ENCODE measurements around the gene PPEF1. TPM values are rescaled to one million over a fixed set of nuclear protein-coding genes. Genes with fewer than 3 reads are reported as not detected.
"Not testable (repeated sequence)": the region's sequence is repeated elsewhere in the genome, so short reads cannot be mapped to it uniquely, and the experiment has no call there.

Gene PPEF1
- total RNA-seq, 1 experiment from 2014 or later, result not detected

- Histone ChIP-seq H2AFZ (ENCODE audit: low read length) (no peak overlapping the region), H3K9me3 (ENCODE audit: low read length) (no peaks in the 10 kb centered on the region)
Measured at GRCh38 chrX:18757956-18758932, 50.8 kb downstream of the PPEF1 start.

DNA sequence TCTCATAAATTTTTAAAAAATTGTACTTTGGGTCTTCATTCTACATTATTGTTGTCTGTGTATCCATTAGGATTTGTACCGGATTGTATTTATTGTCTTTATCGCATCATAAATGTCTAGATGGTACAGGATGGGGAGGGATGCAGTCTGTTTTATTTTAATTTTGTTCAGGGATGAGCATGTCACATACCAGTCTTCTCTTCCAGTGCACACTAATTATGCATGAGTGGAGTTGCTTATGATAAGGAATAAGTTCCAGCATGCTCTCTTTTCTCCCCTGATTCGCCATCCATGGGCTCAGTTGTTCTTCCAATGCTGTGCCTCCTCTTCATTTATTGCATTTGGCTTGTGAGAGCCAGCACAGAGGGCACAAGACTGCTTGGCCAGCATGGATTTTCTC lies 54.3 kb downstream of the PPEF1 start:
- no peaks in the 10 kb centered on the region for H3K79me2 ChIP-seq (ENCODE audit: low read length)
- H3K27ac ChIP-seq (ENCODE audit: low read length), result no peak overlapping the region
- H4K20me1 ChIP-seq (ENCODE audit: insufficient read depth, low read depth, low read length), result no peaks in the 10 kb centered on the region
- no peak overlapping the region for H2AFZ ChIP-seq (ENCODE audit: low read length)
- no peaks in the 10 kb centered on the region for H3K4me1 ChIP-seq (ENCODE audit: low read length)
- H3K4me3 ChIP-seq (ENCODE audit: low read length), result no peak overlapping the region
- no peaks in the 10 kb centered on the region for H3K9me2 ChIP-seq (replicated peaks; ENCODE audit: insufficient read depth, low read length)
- H3K9me3 ChIP-seq (ENCODE audit: low read length), result no peaks in the 10 kb centered on the region
- no peaks in the 10 kb centered on the region for H3K36me3 ChIP-seq (ENCODE audit: insufficient read depth, low read length)
- no peak for DNase-seq
- no peaks in the 10 kb centered on the region for H3K27me3 ChIP-seq (ENCODE audit: low read length)
- no peak overlapping the region for H3K4me2 ChIP-seq (ENCODE audit: low read depth, low read length, poor library complexity, severe bottlenecking)
- H3K9ac ChIP-seq (ENCODE audit: low read length), result no peak overlapping the region

More at GRCh38 chrX:18757956-18758932, 50.8 kb downstream of the PPEF1 start:
- no peaks in the 10 kb centered on the region for H4K20me1 ChIP-seq (ENCODE audit: insufficient read depth, low read depth, low read length)
- no peaks in the 10 kb centered on the region for H3K27me3 ChIP-seq (ENCODE audit: low read length)
- H3K4me3 ChIP-seq (ENCODE audit: low read length), result no peak overlapping the region
- no peaks in the 10 kb centered on the region for H3K9me2 ChIP-seq (replicated peaks; ENCODE audit: insufficient read depth, low read length)
- DNase-seq, result no peak
- no peak overlapping the region for H3K27ac ChIP-seq (ENCODE audit: low read length)
- no peaks in the 10 kb centered on the region for H3K36me3 ChIP-seq (ENCODE audit: insufficient read depth, low read length)
- H3K79me2 ChIP-seq (ENCODE audit: low read length), result no peaks in the 10 kb centered on the region
- no peaks in the 10 kb centered on the region for H3K4me1 ChIP-seq (ENCODE audit: low read length)
- H3K9ac ChIP-seq (ENCODE audit: low read length), result no peak overlapping the region
- H3K4me2 ChIP-seq (ENCODE audit: low read depth, low read length, poor library complexity, severe bottlenecking), result no peak overlapping the region

DNA sequence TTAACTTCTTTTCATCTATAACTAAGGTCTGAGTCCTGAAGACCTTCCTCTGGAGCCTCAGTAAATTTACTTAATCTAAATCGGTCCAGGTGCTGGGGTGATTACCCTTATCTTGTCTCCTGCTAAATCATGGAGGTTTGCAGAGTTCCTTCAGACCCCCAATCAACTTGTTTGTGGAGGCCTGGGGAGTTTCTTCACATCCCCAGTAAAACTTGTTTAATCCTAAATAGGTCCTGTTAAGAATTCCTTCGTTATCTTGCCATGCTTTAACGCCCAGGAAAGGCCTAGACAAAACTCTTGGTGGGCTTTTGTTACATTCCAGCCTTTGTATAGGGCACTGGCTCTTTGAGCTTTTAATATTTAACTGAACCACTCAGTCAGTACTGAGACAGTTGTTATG lies 55.7 kb downstream of the PPEF1 start:
- not testable (repeated sequence) for H3K9ac ChIP-seq (ENCODE audit: low read length); H3K27me3 ChIP-seq (ENCODE audit: low read length); H3K4me2 ChIP-seq (ENCODE audit: low read depth, low read length, poor library complexity, severe bottlenecking); H3K79me2 ChIP-seq (ENCODE audit: low read length); H3K9me3 ChIP-seq (ENCODE audit: low read length); H3K9me2 ChIP-seq (replicated peaks; ENCODE audit: insufficient read depth, low read length); H3K4me1 ChIP-seq (ENCODE audit: low read length); DNase-seq; H2AFZ ChIP-seq (ENCODE audit: low read length); H3K4me3 ChIP-seq (ENCODE audit: low read length); H4K20me1 ChIP-seq (ENCODE audit: insufficient read depth, low read depth, low read length); H3K36me3 ChIP-seq (ENCODE audit: insufficient read depth, low read length); H3K27ac ChIP-seq (ENCODE audit: low read length)

GRCh38 chrX:18769364-18769763 lies 61.9 kb downstream of the PPEF1 start:
- Histone ChIP-seq H3K27me3 (ENCODE audit: low read length) (no peaks in the 10 kb centered on the region), H3K4me1 (ENCODE audit: low read length) (no peaks in the 10 kb centered on the region), H3K27ac (ENCODE audit: low read length) (no peak overlapping the region)

DNA sequence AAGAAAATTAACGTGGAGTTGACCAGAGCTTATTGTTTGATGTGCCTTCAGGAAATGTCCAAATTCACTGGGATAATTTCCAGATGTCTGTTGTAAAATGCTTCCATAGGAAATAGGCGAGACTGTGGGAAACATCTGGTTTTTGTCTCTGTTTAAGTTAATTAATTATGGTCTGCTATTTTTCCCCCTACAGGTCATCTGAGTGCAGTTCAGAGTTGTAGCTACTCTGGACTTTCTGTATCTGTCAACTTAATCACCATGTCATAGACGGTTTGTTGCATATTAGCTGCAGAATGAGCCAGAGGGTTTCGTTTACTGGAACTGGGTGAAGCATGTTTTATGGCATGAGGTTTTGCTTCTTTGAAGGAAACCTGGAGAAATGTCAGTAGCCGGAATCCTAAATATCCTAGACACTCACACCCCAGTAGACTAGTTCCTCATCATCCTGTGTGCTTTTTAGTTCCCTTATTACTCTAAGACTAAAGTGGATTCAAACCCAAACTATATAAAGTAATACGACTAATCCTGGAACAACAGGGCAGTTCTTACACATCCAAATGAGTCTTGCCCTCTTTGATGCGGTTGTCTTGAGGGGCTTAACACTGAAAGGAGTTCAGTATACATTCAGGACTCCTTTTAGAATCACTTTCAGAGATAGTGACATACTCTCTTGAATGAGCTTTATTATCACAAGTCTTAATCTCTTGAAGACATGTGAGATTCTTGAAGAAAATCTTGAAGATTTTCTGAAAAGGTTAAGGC lies 62.5 kb downstream of the PPEF1 start:
- no peak for DNase-seq
- no peak overlapping the region for H3K27ac ChIP-seq (ENCODE audit: low read length)
- no peak overlapping the region for H3K9ac ChIP-seq (ENCODE audit: low read length)
- no peaks in the 10 kb centered on the region for H3K4me1 ChIP-seq (ENCODE audit: low read length)
- no peaks in the 10 kb centered on the region for H3K9me2 ChIP-seq (replicated peaks; ENCODE audit: insufficient read depth, low read length)
- no peaks in the 10 kb centered on the region for H3K79me2 ChIP-seq (ENCODE audit: low read length)
- H3K4me2 ChIP-seq (ENCODE audit: low read depth, low read length, poor library complexity, severe bottlenecking), result no peak overlapping the region
- no peak overlapping the region for H2AFZ ChIP-seq (ENCODE audit: low read length)
- H3K4me3 ChIP-seq (ENCODE audit: low read length), result no peak overlapping the region
- no peaks in the 10 kb centered on the region for H4K20me1 ChIP-seq (ENCODE audit: insufficient read depth, low read depth, low read length)
- no peaks in the 10 kb centered on the region for H3K9me3 ChIP-seq (ENCODE audit: low read length)
- H3K27me3 ChIP-seq (ENCODE audit: low read length), result no peaks in the 10 kb centered on the region
- no peaks in the 10 kb centered on the region for H3K36me3 ChIP-seq (ENCODE audit: insufficient read depth, low read length)

More at GRCh38 chrX:18769364-18769763, 61.9 kb downstream of the PPEF1 start:
- Histone ChIP-seq H3K9me2 (replicated peaks; ENCODE audit: insufficient read depth, low read length) (no peaks in the 10 kb centered on the region), H2AFZ (ENCODE audit: low read length) (no peak overlapping the region), H3K9ac (ENCODE audit: low read length) (no peak overlapping the region), H3K4me3 (ENCODE audit: low read length) (no peak overlapping the region), H4K20me1 (ENCODE audit: insufficient read depth, low read depth, low read length) (no peaks in the 10 kb centered on the region), H3K9me3 (ENCODE audit: low read length) (no peaks in the 10 kb centered on the region), H3K36me3 (ENCODE audit: insufficient read depth, low read length) (no peaks in the 10 kb centered on the region), H3K79me2 (ENCODE audit: low read length) (no peaks in the 10 kb centered on the region), H3K4me2 (ENCODE audit: low read depth, low read length, poor library complexity, severe bottlenecking) (no peak overlapping the region)
- no peak for DNase-seq

GRCh38 chrX:18789916-18790315 lies 82.5 kb downstream of the PPEF1 start:
- no peaks in the 10 kb centered on the region for H4K20me1 ChIP-seq (ENCODE audit: insufficient read depth, low read depth, low read length)

GRCh38 chrX:18792828-18793227 lies 85.4 kb downstream of the PPEF1 start:
- Histone ChIP-seq H3K9ac (ENCODE audit: low read length) (no peak overlapping the region), H2AFZ (ENCODE audit: low read length) (no peak overlapping the region), H3K27me3 (ENCODE audit: low read length) (no peaks in the 10 kb centered on the region), H3K36me3 (ENCODE audit: insufficient read depth, low read length) (no peaks in the 10 kb centered on the region), H3K4me1 (ENCODE audit: low read length) (no peaks in the 10 kb centered on the region), H3K4me2 (ENCODE audit: low read depth, low read length, poor library complexity, severe bottlenecking) (no peak overlapping the region), H3K4me3 (ENCODE audit: low read length) (no peak overlapping the region), H3K79me2 (ENCODE audit: low read length) (no peaks in the 10 kb centered on the region), H3K9me2 (replicated peaks; ENCODE audit: insufficient read depth, low read length) (no peaks in the 10 kb centered on the region), H4K20me1 (ENCODE audit: insufficient read depth, low read depth, low read length) (no peaks in the 10 kb centered on the region), H3K9me3 (ENCODE audit: low read length) (no peaks in the 10 kb centered on the region), H3K27ac (ENCODE audit: low read length) (no peak overlapping the region)
- DNase-seq, result no peak

More at GRCh38 chrX:18789916-18790315, 82.5 kb downstream of the PPEF1 start:
- H2AFZ ChIP-seq (ENCODE audit: low read length), result no peak overlapping the region
- DNase-seq, result no peak
- H3K9me2 ChIP-seq (replicated peaks; ENCODE audit: insufficient read depth, low read length), result no peaks in the 10 kb centered on the region
- H3K9me3 ChIP-seq (ENCODE audit: low read length), result no peaks in the 10 kb centered on the region
- no peak overlapping the region for H3K9ac ChIP-seq (ENCODE audit: low read length)
- no peaks in the 10 kb centered on the region for H3K4me1 ChIP-seq (ENCODE audit: low read length)
- H3K4me2 ChIP-seq (ENCODE audit: low read depth, low read length, poor library complexity, severe bottlenecking), result no peak overlapping the region
- no peak overlapping the region for H3K4me3 ChIP-seq (ENCODE audit: low read length)
- H3K27me3 ChIP-seq (ENCODE audit: low read length), result no peaks in the 10 kb centered on the region
- H3K36me3 ChIP-seq (ENCODE audit: insufficient read depth, low read length), result no peaks in the 10 kb centered on the region
- no peaks in the 10 kb centered on the region for H3K79me2 ChIP-seq (ENCODE audit: low read length)
- H3K27ac ChIP-seq (ENCODE audit: low read length), result no peak overlapping the region

DNA sequence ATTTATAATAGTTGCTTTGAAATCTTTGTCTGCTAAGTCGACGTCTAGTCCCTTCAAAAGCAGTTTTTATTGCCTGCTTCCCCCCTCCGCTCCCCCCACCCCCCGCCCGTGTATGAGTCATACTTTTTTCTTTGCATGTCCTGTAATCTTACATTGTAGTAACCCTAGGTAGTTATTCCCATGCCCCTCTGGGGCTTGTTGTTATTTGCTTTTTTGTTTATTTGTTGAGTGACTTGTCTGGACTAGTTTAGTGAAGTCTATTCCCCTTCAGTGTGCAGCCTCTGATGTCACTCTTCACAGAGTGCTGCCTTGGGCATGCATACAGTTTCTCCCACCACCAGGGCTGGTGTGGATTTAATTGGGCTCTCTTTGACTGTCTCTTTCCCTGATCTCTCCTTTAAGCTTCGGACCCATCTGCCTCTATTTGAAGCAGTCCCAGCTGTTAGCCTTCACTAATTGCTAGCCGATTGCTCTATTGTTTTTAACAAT lies 86.2 kb downstream of the PPEF1 start:
- H3K9me3 ChIP-seq (ENCODE audit: low read length), result no peaks in the 10 kb centered on the region

More for the DNA sequence above, 86.2 kb downstream of the PPEF1 start:
- DNase-seq, result no peak
- Histone ChIP-seq H3K4me1 (ENCODE audit: low read length) (no peaks in the 10 kb centered on the region), H3K4me2 (ENCODE audit: low read depth, low read length, poor library complexity, severe bottlenecking) (no peak overlapping the region), H3K4me3 (ENCODE audit: low read length) (no peak overlapping the region), H3K27ac (ENCODE audit: low read length) (no peak overlapping the region), H3K9ac (ENCODE audit: low read length) (no peak overlapping the region), H3K36me3 (ENCODE audit: insufficient read depth, low read length) (no peaks in the 10 kb centered on the region), H2AFZ (ENCODE audit: low read length) (no peak overlapping the region), H3K27me3 (ENCODE audit: low read length) (no peaks in the 10 kb centered on the region), H3K9me2 (replicated peaks; ENCODE audit: insufficient read depth, low read length) (no peaks in the 10 kb centered on the region), H3K79me2 (ENCODE audit: low read length) (no peaks in the 10 kb centered on the region), H4K20me1 (ENCODE audit: insufficient read depth, low read depth, low read length) (no peaks in the 10 kb centered on the region)

Data from Karpas-422 (cell line).